ENCODE results near the gene VAMP2. TPM values are rescaled to one million over a fixed set of nuclear protein-coding genes. Genes with fewer than 3 reads are reported as not detected.

Gene VAMP2
- total RNA-seq, 1 donor from 2014 or later = 3.1 TPM

DNA sequence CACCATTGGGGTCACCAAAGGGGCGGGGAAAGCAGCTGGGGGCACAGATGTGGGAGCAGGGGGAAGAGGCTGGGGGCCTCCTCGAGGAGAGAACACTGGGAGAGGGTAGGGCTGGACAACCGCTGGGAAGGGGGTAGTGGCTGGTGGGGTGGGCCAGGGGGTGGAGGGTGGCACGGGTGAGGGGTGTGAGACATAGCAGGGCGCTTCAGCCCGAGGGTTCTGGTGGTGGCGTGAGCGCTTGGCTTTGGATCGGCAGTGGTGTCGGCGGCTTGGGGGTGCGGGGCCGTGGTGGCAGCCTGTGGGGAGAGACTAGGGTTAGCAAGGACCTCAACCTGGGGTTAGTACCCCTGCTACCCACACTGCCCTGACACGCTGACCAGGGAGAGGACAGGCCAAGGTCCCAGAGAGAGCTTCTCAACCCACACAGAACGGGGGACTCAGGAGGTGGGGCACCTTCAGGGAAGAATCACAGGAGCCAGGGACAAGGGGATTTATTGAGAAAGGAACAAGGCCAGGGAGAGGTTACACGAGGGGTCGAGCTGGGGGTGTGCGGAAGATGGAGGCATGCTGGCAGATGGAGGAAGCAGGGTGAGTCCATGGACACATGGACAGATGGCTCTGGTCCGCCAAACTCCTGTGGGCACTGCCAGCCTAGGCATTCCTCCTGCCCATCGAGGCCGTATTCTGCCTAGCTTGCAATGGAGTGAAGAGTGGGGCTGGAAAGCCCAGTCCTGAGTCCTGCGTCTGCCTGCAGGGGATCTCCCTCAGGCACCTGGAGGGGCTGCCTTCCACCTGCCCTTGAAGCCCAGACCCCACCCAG lies 19.0 kb downstream of the VAMP2 start:
- DNase-seq (ENCODE audit: low read depth in 2 of 2) = no peak

DNA sequence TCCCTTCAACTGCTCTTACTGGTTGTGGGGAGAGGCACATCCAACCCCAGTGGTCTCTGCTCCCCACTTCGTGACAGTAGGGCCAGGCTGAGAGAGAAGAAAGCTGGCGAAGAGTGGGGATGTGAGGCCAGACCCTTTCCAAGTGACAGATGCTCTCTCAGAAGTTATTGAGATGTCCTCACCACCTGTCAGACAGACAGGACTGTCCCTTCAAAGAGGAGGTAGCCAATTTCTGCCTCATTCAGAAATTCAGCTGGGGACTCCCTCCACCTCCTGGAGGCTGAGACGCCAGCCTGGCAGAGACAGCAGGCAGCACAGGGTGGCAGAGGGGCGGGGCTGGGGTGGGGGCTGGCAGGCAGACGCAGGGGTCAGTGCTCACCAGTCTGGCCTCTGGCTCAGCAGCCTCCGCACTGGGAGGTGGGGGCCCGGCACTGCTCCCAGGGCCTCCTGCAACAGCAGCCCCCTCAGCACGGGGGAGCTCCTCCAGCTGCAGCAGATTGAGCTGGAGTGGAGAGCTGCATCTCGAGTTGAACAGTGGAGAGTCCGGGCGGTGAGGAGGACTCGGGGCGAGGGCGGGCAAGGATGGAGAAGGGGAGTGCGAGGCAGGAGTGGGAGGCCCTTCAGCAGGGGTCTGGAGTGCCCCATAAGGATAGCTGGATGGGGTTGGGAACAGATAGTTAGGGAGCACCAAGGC lies 19.7 kb downstream of the VAMP2 start:
- no peak for DNase-seq (ENCODE audit: low read depth in 2 of 2)

DNA sequence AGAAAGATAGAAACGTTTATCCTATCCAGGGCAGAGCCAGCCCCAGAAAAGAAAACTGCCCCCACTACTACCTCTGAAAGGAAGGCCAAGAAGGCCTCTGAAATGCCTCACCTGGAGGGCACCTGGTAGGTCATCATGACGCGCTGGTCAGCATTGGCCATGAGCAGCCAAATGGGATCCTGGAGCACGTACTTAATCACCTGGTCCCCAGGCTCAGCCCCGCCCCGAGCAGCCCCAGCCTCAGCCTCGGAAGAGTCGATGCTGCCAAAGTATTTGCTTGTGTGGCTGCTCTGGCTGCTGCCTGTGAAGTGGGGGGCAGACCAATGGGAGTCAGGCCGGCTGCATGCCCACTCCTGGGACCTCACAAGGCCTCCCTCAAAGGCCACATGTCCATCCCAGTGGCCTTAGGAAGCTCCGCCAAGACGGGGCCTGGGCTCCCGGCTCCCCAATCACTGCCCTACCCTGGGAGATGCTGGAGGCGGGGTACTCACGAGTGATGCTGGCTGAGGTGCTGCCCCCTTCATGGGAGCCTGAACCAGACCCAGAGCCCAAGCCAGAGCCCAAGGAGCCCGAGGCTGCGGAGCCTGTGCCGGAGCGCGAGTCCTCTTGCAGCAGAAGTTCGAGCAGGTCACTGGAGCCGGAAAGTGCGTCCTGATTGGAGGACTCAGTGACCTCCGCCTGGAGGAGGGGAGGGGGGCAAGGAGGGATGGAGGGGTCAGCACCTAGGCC lies 20.4 kb downstream of the VAMP2 start:
- no peak for DNase-seq (ENCODE audit: low read depth in 2 of 2)

DNA sequence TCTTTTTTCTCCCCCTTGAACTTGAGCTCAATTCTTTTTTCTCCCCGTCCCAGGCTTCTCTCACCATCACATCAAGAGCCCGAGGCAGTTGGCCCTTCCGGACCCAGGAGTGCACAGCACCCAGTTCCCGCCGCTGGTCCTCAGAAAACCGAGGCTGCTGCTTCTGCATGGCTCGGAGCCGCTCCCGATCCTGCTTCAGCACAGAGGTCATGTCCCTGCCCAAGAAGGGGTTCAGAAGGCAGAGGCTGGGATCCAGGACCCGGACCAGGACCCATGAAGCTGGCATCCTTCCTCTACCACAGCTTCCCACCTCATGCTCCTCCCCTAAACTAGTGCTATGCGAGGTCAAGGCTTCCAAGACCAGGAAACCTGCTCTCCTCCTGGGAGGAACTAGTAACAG lies 21.0 kb downstream of the VAMP2 start:
- DNase-seq (ENCODE audit: low read depth in 2 of 2) = no peak

DNA sequence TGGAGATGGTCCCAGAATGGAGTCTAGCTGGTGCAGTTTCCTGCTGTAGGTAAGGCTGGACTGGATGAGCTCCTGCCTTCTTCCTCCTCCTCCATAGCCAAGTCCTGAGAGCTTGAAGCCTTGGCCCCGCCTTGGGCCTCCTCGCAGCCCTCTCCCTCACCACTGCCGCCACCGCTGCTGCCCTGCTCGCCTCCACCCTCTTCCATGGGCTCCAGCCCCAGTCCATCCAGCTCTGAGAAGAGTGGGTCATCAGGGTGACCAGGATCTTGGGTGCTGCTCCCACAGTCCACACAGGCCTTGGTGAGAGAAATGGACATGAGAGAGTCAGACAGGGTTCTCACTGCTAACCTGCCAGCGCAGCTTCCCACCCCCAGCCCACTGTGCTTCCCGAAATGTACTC lies 21.7 kb downstream of the VAMP2 start:
- no peak for DNase-seq (ENCODE audit: low read depth in 2 of 2)

DNA sequence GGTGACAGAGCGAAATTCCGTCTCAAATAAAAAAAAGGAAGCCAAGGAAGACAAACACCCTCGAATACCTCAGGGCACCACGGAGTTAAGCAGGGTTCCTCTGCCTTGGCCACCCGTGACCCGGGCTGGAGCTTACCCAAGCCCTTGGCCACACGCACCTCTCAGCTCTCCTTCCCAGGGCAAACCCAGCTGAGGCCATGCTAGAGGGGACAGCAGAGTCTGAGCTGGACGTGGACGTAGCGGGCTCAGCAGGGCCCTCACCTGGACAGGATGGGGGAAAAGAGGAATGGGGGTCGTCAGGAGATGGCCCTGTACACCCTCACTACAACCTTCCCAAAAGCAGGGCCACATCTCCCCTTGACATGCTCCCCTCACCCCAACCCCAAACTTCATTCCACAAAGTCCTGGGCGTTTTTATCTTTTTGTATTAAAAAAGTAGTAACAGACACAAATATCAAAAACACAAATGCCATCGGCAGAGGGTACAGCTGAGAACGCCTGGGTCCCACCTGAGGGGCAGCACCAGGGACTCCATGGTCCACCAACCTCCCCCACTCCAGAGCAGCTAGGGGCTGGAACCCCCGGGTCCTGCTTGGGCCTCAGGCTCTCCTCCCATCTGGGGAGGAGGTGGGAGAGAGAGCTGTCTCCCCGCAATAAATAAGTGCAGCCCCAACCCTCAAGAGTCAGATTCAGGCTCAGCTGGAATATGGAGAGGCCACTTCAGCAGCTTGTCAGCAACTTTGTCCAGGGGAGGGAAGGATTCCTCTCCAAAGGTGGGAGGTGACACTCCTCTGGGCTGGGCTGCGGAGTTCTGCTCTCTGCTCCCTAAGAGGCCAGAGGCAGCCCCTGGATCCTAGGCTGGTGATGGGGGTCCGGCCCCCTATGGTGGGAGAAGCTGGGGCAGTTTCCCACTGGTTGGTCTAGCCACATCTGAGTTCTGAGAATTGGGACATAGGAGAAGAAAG lies 22.4 kb downstream of the VAMP2 start:
- DNase-seq (ENCODE audit: low read depth in 2 of 2) = no peak

DNA sequence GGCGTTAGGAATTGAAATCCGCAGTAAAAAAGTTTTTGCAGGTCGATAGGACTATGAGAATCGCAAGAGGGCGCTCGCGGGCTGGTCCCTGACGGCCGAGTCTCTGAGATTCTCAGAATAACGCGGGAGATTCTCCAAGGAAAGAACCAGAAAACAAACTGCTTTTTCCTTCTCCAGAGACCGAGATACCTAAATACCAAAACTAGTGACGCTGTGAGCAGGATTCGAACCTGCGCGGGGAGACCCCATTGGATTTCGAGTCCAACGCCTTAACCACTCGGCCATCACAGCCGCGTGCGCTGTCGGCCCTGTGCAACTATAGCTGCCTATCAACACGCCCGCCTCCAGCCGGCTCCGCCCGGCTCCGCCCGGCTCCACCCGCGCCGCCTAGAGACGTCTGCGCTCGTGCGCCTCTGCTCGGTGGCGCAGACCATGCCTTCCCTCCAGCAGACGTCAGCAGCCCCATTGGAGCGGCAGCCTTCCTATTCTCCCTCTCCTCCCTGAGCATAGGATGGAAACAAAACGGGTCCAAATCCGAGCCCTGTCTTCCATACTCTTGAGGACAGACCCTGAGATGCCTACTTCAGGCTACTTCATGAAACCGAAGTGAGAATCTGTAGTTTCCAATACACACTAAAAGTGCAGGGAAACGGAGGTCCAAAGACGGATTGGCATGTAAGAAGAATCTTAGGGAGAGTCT lies 23.9 kb downstream of the VAMP2 start:
- DNase-seq (ENCODE audit: low read depth in 2 of 2) = peak; percentile 85 to 95

DNA sequence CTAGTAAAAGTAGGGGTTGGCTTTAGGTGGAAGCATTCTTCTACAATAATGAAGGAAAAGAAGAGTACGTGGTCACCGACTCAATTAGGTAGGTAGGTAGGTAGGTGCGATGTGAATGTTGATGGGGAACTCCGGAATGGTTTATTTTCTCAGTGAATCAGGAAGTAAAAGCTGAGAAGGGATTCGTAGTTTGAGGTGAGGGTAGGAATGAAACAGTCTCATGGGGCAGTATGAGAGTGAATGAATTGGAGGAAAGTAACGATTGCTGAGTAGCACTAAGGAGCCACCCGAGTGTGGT lies 24.4 kb downstream of the VAMP2 start:
- DNase-seq (ENCODE audit: low read depth in 2 of 2) = no peak

DNA sequence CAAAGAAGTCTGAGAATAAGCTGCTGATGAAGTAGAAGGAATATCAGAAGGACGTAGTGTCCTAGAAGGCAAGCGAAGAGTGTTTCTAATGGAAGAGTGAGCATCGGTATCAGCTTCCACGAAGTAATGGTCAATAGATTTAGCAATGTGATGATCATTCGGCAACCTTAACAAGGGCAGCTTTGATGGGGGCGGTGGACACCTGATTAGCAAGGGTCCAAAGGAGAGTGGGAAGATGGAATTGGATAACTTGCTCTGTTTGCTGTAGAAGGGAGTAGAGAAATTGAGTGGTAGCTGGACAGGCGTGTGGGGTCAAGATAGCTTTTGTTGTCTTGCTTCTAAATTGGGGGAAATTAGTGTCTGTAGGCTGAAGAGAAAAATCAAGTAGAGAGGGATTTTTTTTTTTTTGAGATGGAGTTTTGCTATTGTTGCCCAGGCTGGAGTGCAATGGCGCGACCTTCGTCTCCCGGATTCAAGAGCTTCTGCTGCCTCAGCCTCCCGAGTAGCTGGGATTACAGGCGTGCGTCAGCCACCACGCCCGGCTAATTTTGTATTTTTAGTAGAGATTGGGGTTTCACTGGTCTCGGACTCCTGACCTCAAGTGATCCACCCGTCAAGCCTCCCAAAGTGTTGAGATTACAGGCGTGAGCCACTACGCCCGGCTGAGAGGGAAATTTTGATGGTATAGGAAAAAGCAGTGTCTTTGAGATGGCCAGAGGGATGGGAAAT lies 24.9 kb downstream of the VAMP2 start:
- no peak for DNase-seq (ENCODE audit: low read depth in 2 of 2)

DNA sequence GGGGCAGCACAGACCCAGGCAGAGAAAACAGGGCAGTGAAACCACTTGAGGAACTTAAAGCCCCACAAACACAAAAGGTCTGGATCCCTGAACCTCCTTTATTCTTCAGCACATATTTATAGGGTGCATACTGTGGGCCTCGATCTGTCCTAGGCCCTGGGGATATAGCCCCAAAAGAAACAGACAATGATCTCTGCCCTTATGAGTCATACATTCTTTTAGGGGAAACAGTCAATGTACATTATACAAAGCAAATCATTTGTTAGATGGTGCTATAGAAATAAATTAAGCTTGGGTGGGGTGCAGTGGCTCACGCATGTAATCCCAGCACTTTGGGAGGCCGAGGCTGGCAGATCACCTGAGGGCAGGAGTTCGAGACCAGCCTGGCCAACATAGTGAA lies 28.8 kb downstream of the VAMP2 start:
- no peak for DNase-seq (ENCODE audit: low read depth in 2 of 2)

DNA sequence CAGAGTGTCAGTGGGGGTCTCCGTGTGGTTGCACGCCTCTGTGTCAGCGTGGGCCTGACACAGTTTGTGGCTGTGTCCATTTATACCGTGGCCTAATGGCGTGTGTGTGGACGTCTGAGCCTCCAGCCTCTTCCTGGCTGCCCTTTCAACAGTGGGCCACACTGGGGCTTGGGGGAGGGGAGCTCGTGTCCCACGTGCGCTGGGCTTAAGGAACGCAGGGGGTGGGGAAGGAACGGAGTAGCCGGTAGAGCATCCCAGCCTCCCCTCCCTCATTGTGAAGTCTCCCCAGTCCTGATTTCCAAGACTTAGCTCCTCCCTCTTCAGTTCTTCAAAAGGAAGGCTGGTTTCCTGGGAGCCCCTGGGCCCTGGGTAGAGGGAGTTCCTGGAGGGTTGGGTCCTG lies 29.3 kb downstream of the VAMP2 start:
- no peak for DNase-seq (ENCODE audit: low read depth in 2 of 2)

DNA sequence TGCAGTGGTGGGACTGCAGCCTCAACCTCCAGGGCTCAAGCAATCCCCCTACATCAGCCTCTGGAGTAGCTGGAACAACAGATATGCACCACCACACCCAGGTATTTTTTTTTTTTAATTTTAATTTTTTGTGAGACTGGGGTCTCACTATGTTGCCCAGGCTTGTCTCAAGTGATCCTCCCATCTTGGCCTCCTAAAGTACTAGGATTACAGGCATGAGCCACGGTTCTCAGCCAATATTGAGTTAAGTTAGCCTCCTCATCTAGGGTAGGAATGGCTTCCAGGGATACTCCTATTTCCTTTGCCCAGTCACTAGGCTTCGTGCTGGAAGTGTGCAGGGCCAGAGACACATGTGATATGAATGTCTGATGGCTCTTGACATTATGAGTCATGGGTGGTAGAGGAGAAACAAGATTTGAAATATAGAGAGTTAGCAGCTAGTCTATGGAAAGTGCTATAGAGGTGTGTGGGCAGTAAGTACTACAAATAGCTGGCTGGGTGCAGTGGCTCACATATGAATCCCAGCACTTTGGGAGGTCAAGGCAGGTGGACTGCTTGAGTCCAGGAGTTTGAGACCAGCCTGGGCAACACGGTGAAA lies 30.8 kb downstream of the VAMP2 start:
- no peak for DNase-seq (ENCODE audit: low read depth in 2 of 2)

DNA sequence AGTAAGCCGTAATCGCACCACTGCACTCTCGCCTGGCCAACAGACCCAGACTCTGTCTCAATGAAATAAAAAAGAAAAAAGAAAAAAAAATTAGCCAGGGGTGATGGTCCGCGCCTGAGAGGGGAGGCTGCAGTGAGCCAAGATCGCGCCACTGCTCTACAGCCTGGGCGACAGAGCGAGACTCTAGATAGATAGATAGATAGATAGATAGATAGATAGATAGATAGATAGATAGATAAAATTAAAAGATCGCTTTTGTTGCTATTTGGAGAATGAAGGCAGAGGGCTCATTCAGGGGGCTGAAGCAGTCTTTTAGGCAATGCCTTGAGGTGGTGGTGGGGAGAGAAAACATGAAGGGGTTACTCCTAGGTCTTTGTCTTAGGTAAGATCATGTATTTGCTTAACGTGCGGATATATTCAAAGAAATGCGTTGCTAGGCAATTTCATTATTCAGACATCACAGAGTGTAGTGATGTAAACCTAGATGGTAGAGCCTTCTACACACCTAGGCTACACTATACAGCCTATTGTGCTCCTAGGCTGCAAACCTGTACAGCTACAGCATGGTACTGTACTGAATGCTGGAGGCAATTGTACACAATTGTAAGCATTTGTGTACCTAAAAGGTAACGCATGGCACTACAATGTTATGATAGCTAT lies 34.5 kb downstream of the VAMP2 start:
- no peak for DNase-seq (ENCODE audit: low read depth in 2 of 2)

DNA sequence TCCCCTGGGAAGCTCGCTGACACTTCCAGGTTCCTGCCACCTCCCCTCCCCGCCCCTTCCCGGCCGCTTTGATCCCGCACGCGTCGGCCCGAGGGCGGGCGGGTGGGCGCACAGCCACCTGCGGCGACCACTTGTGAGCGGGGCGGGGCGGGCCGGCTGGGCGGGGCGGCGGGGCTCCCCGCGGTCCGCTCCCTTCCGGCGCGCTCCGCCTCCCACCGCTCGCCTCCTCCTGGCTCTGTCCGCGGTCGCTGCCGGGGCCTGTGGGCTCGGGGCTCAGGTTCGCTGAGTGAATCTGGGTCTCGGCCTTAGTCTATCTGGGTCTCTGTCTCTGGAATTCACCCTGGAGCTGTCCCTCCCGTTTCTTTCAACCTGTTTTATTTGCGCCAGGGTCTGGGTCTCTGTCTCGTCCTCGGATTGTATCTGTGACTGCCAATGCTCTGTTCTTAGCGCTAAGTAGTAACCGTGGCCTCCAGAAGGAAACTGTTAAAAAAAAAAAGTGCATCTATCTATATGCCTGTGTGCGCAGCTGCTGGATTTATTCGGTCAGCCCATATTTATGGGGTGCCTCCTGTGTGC lies 36.2 kb downstream of the VAMP2 start:
- DNase-seq (ENCODE audit: low read depth in 2 of 2) = peak in 1 of 2 donors; percentile 37

DNA sequence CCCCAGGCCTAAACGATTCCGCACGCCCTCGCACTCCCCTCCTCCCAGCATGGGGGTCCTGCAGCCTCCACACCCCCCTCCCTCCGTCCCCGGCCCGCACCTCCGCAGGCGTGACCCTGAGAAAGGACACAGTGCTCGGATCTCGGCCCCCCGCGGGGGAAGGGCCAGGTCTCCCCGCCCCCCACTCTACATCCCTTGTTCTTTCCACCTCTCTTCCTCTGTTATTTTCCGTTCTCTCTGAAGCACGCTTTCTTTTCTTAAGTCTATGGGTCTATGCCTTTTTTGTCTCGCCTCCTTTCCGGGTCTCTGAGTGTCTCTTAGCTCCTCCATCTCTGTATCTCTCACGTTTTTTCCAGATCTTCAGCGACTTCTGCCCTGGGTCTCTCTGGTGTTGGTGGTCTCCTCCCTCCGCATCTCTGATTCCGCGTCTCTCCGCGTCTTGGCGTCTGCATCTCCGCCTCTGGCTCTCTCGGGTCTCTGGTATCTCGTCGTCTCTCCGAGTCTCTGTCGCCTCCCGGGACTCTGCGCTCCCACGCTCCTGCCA lies 36.7 kb downstream of the VAMP2 start:
- no peak for DNase-seq (ENCODE audit: low read depth in 2 of 2)

DNA sequence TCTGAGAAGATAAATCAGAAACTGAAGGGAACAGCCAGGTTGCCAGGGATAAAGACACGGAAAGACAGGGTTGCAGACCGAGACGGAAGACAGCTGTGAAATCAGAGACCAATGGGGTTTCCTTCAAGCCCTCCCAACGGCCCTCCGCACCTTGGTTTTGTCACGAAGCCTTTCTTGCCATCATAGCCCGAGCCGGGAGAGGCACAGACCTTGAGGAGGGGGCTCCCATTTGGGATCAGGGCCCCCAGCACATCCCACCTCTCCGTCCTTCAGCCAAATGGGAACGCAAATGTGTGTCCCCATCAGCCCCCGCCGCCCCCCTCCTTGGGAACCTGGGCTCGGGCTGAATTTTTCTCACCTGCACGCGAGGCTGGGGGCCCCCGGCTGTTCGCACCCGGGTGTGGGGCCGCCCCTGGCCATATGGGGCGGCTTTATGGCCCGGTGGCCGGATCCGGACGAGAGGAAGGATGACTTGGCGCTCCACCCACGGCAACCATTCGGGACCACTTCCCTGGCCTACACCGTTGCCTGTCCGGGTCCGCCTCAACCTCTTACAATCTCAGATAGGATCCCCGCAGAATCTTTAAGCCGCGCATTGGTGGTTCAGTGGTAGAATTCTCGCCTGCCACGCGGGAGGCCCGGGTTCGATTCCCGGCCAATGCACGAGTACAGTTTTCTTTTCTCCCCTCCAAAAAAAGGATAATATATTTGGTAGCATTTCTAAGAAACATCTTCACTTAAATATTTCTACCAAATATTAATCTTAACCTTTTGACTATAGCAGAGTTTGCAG lies 37.4 kb downstream of the VAMP2 start:
- DNase-seq (ENCODE audit: low read depth in 2 of 2) = peak; percentile 61 to 74

DNA sequence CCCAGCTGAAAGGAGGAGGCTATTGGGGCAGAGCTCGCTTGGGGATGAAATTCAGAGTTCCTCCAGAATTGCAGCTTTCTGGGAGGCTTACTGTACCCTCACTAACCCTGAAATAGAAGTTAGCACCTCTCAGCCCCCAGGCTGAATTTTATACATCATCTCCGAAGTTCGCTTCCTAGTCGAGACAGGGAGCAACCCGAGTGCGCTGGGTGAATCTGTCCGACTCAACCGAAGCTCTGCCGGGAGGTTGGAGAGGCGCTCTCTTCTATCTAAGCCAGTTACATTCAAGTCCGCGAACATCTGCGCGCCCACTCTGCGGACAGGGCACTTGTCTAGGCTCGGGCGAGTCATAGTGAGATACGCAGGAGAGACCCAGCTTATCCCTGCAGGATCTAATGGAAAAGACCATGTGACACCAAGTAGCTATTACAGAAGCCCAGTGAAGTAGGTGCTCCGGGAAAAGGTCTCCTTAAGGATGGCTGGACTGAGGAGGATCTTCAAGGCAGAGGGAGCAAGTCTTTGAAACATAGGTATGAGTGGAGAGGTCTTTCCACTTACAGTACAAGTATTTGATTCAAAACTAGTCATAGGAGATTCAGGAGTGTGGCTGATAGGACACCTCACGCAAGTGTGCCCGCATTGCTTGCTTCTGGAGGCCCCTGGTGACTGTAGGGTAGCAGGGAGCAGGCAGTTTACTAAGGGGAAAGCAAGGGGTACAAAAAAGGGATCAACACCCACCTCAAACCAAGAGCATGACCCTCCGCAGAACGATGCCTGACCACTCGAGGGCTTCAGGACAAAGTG lies 38.2 kb downstream of the VAMP2 start:
- no peak for DNase-seq (ENCODE audit: low read depth in 2 of 2)
